ENCODE data around the gene PALM.

Gene PALM

GRCh38 chr19:750640-751423, 42.1 kb downstream of the PALM start, which contains the start of gene MISP:
Gene MISP (plus strand): TSS chr19:751112. CDS start chr19:756947, 5,835 bp downstream.
- no peak within 1 kb of the TSS for H3K4me3 ChIP-seq (ENCODE audit: low read depth, low read length)

- no peak overlapping the region for H3K4me3 ChIP-seq (ENCODE audit: low read depth, low read length)
These were observed 43.0 kb downstream of the PALM start for GRCh38 chr19:751501-752341.

GRCh38 chr19:752652-753517, 44.1 kb downstream of the PALM start:
- H3K4me3 ChIP-seq (ENCODE audit: low read depth, low read length): no peak overlapping the region

DNA sequence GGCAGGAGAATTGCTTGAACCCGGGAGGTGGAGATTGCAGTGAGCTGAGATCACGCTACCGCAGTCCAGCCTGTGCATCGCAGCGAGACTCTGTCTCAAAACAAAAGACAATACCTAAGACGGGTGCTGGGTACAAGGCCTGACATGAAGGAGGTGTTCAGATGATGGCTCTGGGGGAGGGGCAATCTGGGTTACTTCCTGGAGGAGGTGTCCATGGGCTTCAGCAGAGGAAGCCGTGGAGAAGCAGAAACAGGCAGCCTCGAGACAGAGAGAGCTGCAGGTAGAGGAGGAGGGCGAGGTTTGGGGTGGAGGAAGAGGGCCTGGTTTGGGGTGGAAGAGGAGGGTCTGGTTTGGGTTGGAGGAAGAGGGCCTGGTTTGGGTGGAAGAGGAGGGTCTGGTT, 45.8 kb downstream of the PALM start:
- H3K4me3 ChIP-seq (ENCODE audit: low read depth, low read length): no peak overlapping the region

GRCh38 chr19:755063-755462, 46.3 kb downstream of the PALM start:
- H3K4me3 ChIP-seq (ENCODE audit: low read depth, low read length): no peak overlapping the region

- H3K4me3 ChIP-seq (ENCODE audit: low read depth, low read length): no peak overlapping the region
These were observed 47.5 kb downstream of the PALM start for GRCh38 chr19:756236-756635.

- H3K4me3 ChIP-seq (ENCODE audit: low read depth, low read length): no peak overlapping the region
These were observed 48.3 kb downstream of the PALM start for GRCh38 chr19:756821-757688.

GRCh38 chr19:757811-758668, 49.3 kb downstream of the PALM start:
- no peak overlapping the region for H3K4me3 ChIP-seq (ENCODE audit: low read depth, low read length)

- no peak overlapping the region for H3K4me3 ChIP-seq (ENCODE audit: low read depth, low read length)
These were observed 54.4 kb downstream of the PALM start for GRCh38 chr19:763181-763580.

- no peak overlapping the region for H3K4me3 ChIP-seq (ENCODE audit: low read depth, low read length)
These were observed 55.1 kb downstream of the PALM start for GRCh38 chr19:763869-764268.

GRCh38 chr19:764301-764700, 55.6 kb downstream of the PALM start:
- H3K4me3 ChIP-seq (ENCODE audit: low read depth, low read length): no peak overlapping the region

- no peak overlapping the region for H3K4me3 ChIP-seq (ENCODE audit: low read depth, low read length)
These were observed 56.5 kb downstream of the PALM start for GRCh38 chr19:765179-765738.

- H3K4me3 ChIP-seq (ENCODE audit: low read depth, low read length): no peak overlapping the region
These were observed 59.7 kb downstream of the PALM start for GRCh38 chr19:768424-768823.

DNA sequence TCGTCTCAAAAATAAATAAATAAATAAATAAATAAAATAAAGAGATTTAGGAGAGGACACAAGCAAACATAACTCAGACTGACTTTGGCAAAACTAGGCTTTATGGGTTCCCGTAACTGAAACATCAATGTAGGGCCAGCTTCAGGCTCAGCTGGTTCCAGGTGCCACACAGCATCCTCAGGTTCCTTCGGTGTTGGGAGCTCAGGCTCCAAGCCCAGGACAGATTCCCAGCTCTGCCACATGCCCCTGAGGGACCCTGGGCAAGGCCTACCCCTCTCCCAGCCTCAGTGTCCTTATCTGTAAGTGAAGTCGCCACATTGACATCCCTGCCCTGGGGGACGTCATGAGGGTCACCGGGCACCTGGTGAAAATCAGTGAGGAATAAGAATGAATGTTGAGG, 60.9 kb downstream of the PALM start:
- no peak overlapping the region for H3K4me3 ChIP-seq (ENCODE audit: low read depth, low read length)

GRCh38 chr19:771332-771785, 62.6 kb downstream of the PALM start:
- no peak overlapping the region for H3K4me3 ChIP-seq (ENCODE audit: low read depth, low read length)

DNA sequence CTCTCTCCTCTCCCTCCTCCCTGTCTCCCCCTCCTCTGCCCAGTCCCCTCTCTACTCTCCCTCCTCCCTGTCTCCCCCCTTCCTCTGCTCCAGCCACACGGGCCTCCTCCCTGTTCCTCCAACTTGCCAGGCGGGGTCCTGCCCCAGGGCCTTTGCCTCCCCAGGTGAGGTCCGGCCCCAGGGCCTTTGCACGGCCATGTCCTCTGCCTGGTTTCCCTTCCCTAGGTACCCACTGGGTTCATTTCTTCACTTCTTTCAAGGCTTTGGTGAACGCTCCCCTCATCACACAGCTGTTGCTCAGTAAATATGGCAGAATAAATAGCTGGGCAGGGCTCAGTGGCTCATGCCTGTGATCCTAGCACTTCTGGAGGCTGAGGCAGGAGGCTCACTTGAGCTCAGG, 63.3 kb downstream of the PALM start:
- no peak overlapping the region for H3K4me3 ChIP-seq (ENCODE audit: low read depth, low read length)

DNA sequence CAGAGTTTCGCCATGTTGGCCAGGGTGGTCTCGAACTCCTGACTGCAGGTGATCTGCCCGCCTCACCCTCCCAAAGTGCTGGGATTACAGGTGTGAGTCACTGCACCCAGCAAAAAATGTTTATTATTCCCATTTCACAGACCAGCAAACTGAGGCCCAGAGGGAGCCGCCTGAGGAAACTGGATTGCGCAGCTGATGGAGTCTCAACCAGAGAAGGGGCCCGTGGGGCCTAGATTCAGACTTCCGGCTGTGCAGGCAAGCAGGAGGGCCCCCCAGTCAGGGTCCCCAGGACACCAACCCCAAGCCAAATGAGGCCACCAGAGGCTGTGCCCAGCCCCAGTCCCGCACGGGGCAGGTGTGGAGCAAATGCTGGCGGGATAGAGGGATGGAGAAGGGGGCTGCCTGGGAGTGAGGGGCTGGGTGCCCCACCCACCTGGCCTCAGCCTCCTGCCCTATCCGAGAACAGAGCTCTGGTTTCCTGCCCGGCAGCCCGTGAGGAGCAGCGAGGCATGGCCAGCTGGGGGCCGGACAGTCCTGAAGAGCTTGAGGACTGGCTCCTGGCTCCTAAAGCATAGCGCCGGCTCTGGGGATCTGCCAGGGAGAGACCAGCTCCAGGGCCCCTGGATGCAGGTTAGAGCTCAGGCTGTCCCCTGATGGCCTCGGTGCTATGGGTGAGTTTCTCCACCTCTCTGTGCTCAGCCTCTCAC, 64.1 kb downstream of the PALM start:
- H3K4me3 ChIP-seq (ENCODE audit: low read depth, low read length): no peak overlapping the region

DNA sequence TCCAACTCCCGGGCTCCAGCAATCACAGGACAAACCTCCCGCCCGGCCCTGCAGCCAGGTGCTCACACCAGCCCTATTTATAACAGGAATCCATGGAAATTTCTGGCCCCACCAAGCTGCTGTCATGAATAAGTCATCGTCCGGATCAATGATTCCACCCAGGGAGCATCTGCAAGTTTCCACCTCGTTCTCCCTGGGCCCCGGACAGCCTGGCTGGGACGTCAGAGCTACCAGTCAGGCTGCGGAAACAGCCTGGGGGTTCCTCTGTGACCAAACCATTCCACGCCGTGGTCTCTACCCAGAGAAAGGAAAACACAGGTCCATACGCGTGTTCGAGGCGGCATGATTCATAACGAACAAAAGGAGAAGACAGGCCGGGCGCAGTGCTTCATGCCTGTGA, 67.8 kb downstream of the PALM start:
- H3K4me3 ChIP-seq (ENCODE audit: low read depth, low read length): no peak overlapping the region

Data from iPS-11a (cell line).